Ishikawa (cell line): ENCODE data around the gene RPS6KA5.

Source experiments
- CEBPB ChIP-seq: IDR thresholded peaks from 2 replicates; pipeline ENCODE4 v1.6.1; 2012
- CREB1 ChIP-seq: IDR thresholded peaks from 2 replicates; pipeline ENCODE4 v1.6.1; 2012; ENCODE audit warnings: low read depth
- EGR1 ChIP-seq: IDR thresholded peaks from 2 replicates; pipeline ENCODE4 v1.6.1; 2012
- EP300 ChIP-seq: IDR thresholded peaks from 2 replicates; pipeline ENCODE4 v1.6.1; 2012; ENCODE audit warnings: borderline replicate concordance
- FOXM1 ChIP-seq: IDR thresholded peaks from 2 replicates; pipeline ENCODE4 v1.6.1; 2012; ENCODE audit warnings: low read depth, borderline replicate concordance
- NFIC ChIP-seq: IDR thresholded peaks from 2 replicates; pipeline ENCODE4 v1.6.1; 2012
- RAD21 ChIP-seq: IDR thresholded peaks from 2 replicates; pipeline ENCODE4 v1.6.1; 2012; ENCODE audit warnings: low read depth
- TAF1 ChIP-seq: IDR thresholded peaks from 2 replicates; pipeline ENCODE4 v1.6.1; 2012; ENCODE audit warnings: low read depth, mild to moderate bottlenecking
- TCF12 ChIP-seq: IDR thresholded peaks from 2 replicates; pipeline ENCODE4 v1.6.1; 2012; ENCODE audit warnings: low read depth
- TEAD4 ChIP-seq: IDR thresholded peaks from 2 replicates; pipeline ENCODE4 v1.6.1; 2012
- YY1 ChIP-seq: IDR thresholded peaks from 2 replicates; pipeline ENCODE4 v1.6.1; 2012; ENCODE audit warnings: low read depth
- ZBTB7A ChIP-seq: IDR thresholded peaks from 2 replicates; pipeline ENCODE4 v1.6.1; 2012; ENCODE audit warnings: low read depth
- TF ChIP-seq, protein P1 (sequence below): IDR thresholded peaks from 2 replicates; pipeline ENCODE4 v1.6.1; 2012; ENCODE audit warnings: low read depth, mild to moderate bottlenecking
- TF ChIP-seq, protein P2 (sequence below): IDR thresholded peaks from 2 replicates; pipeline ENCODE4 v1.6.1; 2012
- TF ChIP-seq, protein P3 (sequence below): IDR thresholded peaks from 2 replicates; pipeline ENCODE4 v1.6.1; 2012

Gene RPS6KA5

DNA sequence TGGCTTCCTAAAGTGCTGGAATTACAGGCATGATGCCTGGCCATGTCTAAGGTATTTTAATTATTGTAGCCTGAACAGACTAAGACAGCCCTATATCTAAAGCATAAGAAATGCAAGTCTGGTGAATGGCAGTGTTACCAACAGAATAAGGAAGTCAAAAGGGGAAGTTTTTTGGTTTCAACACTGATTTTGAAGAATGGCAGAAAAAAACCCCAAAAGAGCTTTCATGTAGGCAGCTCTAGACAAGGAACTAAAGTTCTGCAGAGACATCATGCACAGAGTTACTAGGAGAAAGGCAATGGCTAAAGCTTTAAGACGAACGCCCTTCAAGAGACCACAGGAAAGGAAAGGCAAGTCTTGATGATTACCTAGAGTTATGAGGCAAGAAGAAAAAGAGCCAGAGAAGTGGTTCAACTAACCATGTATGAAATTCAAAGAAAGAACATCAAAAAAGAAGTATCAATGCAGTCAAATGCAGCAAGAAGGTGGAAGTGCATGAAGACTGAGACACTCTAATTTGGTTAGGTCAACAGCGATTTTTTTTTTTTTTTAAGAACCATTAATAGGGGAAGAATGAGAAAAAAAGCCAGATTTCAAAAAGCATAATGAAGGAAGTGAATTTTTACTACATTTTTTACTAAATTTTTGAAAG, 50.8 kb downstream of the RPS6KA5 start:
- TF ChIP-seq EGR1 (no peak), CREB1 (no peak), TCF12 (no peak), TEAD4 (no peak), NFIC (no peak), YY1 (no peak)
- TF ChIP-seq, protein P1, sequence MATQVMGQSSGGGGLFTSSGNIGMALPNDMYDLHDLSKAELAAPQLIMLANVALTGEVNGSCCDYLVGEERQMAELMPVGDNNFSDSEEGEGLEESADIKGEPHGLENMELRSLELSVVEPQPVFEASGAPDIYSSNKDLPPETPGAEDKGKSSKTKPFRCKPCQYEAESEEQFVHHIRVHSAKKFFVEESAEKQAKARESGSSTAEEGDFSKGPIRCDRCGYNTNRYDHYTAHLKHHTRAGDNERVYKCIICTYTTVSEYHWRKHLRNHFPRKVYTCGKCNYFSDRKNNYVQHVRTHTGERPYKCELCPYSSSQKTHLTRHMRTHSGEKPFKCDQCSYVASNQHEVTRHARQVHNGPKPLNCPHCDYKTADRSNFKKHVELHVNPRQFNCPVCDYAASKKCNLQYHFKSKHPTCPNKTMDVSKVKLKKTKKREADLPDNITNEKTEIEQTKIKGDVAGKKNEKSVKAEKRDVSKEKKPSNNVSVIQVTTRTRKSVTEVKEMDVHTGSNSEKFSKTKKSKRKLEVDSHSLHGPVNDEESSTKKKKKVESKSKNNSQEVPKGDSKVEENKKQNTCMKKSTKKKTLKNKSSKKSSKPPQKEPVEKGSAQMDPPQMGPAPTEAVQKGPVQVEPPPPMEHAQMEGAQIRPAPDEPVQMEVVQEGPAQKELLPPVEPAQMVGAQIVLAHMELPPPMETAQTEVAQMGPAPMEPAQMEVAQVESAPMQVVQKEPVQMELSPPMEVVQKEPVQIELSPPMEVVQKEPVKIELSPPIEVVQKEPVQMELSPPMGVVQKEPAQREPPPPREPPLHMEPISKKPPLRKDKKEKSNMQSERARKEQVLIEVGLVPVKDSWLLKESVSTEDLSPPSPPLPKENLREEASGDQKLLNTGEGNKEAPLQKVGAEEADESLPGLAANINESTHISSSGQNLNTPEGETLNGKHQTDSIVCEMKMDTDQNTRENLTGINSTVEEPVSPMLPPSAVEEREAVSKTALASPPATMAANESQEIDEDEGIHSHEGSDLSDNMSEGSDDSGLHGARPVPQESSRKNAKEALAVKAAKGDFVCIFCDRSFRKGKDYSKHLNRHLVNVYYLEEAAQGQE, result no peak

DNA sequence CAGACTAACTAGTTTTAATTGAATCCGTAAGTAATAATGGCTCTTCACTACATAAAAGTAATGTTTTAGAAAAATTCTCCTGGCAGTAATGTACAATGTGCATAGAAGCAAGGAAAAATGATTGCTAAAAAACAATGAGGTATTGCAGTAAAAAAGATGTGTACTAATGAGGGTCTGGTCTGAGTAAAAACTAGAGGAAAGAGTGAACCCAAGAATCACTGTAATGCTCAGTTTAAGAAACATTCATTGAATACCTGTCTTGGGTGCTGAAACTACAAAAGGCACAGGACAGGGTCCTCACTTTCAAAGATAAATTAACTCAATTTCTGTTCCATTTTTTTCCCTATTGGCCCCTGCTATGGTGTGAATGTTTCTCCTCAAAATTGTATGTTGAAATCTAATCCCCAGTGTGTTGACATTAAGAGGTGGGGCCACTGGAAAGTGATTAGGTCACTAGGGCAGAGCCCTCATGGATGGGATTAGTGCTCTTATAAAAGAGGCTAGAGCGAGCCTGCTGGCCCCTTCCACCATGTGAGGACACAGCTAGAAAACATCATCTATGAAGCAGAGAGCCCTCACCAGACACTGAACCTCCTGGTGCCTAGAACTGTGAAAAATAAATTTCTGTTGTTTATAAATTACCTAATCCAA, 51.6 kb downstream of the RPS6KA5 start:
- no peak for TF ChIP-seq EP300
- TF ChIP-seq, protein P2, sequence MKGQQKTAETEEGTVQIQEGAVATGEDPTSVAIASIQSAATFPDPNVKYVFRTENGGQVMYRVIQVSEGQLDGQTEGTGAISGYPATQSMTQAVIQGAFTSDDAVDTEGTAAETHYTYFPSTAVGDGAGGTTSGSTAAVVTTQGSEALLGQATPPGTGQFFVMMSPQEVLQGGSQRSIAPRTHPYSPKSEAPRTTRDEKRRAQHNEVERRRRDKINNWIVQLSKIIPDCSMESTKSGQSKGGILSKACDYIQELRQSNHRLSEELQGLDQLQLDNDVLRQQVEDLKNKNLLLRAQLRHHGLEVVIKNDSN, result no peak
- no peak for TF ChIP-seq NFIC
- no peak for TF ChIP-seq EGR1
- no peak for TF ChIP-seq CREB1
- no peak for TF ChIP-seq RAD21
- no peak for TF ChIP-seq ZBTB7A
- no peak for TF ChIP-seq TCF12
- no peak for TF ChIP-seq CEBPB

DNA sequence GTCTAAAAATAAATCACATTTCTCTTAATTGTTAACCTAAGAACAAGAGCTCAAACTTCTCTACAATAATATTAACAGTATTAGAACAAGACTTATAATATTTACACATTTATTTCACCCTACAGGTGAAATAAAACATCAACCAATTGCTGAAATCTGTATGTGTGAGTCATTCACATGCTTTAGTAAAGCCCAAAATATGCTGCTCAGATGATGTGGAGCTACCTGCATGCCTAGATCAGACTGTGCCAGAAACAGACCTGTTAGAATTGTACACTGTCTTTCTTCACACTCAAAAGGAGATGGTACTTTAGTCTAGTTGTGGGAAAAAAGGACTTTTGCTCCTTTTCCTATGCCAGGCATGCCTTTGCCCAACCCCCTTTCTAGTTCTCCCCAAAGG, 54.7 kb downstream of the RPS6KA5 start:
- no peak for TF ChIP-seq TAF1
- no peak for TF ChIP-seq YY1
- TF ChIP-seq, protein P3, sequence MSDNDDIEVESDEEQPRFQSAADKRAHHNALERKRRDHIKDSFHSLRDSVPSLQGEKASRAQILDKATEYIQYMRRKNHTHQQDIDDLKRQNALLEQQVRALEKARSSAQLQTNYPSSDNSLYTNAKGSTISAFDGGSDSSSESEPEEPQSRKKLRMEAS, result no peak
- no peak for TF ChIP-seq CEBPB

DNA sequence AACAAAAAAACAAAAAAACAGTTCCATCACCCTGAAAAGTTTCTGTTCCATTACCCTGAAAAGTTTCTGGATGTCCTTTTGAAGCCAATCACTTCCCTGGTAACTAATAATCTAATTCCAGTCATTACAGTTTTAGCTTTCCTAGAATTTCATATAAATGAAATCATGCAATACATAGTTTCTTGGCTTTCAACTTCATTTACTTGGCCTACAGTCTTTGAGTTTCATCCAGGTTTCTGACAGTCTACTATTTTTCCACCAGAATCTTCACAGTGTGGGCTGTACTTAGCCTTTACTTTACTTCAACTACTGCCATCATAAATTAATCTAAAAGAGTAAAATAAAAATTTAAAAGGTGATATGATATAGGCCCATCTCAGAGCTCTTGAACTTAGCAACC, 55.5 kb downstream of the RPS6KA5 start:
- TF ChIP-seq, protein P3, result no peak
- TF ChIP-seq TAF1 (no peak), TEAD4 (no peak), CREB1 (no peak), FOXM1 (no peak), ZBTB7A (no peak), CEBPB (no peak), YY1 (no peak), NFIC (no peak), EGR1 (no peak), RAD21 (no peak)
- TF ChIP-seq, protein P2, result no peak
- TF ChIP-seq, protein P1, result no peak

DNA sequence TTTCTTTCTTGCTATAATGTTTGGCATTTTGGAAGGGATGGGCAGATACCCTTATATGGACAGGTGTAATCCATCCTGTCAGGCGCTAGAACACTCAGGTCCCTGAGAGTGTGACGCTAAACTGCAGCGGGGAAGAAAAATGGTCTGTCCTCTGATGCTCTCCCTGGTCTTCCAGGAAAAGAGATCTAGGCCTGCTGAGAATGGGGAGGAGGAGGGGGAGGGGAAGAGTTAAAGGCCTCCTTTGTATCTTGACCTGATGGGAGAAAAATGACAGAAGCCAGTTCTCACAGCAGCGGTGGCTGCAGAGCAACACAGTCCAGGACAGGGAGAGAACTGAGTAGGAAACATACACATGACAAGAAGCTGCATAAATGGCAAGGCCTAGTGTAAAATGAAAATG, 61.1 kb downstream of the RPS6KA5 start:
- TF ChIP-seq YY1, result no peak
- TF ChIP-seq RAD21, result no peak
- TF ChIP-seq ZBTB7A, result no peak
- TF ChIP-seq, protein P2, result no peak
- TF ChIP-seq TAF1, result no peak
- TF ChIP-seq NFIC, result no peak
- TF ChIP-seq EP300, result no peak
- no peak for TF ChIP-seq TEAD4
- no peak for TF ChIP-seq CREB1

DNA sequence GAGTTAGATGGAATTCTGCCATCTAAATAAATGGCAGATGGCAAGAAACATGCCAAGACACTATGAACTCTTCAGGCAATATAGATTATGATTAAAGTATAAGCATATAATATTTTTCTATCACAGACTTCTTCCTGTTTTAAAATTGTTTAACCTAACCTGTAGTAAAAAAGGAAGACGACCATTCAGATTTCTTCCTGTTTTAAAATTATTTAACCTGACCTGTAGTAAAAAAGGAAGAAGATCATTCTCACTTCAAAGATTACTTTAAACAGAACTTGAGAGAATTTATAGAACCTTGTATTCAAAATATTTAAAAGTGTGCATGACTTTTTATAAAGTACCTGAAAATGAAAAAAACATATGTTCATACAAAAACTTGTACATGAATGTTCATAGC, 63.5 kb downstream of the RPS6KA5 start:
- TF ChIP-seq EP300, result no peak
- TF ChIP-seq CREB1, result no peak
- TF ChIP-seq CEBPB, result no peak
- TF ChIP-seq, protein P3, result no peak
